Activated CD4-positive, alpha-beta T cell treated with anti-CD3 and anti-CD28 coated beads, Interleukin-2, amount 50 U/mL, for 48 hours (primary cell): Measurements from ENCODE around the gene KCNN2.

Experiments used
- DNase-seq, 2 experiments: peaks; one replicate each; pipeline ENCODE4 v3.0.0-alpha.2; 2020

Gene KCNN2

GRCh38 chr5:114361724-114362196, at the start of gene KCNN2:
Gene KCNN2 (plus strand): TSS chr5:114362070. CDS start chr5:114362140, 70 bp downstream.
- DNase-seq: peak in 1 of 2 experiments; percentile 10

GRCh38 chr5:114312658-114313057, 49.2 kb upstream of the KCNN2 start:
- DNase-seq: no peak

GRCh38 chr5:114314061-114314460, 47.8 kb upstream of the KCNN2 start:
- DNase-seq: no peak

GRCh38 chr5:114316167-114316566, 45.7 kb upstream of the KCNN2 start:
- no peak for DNase-seq

DNA sequence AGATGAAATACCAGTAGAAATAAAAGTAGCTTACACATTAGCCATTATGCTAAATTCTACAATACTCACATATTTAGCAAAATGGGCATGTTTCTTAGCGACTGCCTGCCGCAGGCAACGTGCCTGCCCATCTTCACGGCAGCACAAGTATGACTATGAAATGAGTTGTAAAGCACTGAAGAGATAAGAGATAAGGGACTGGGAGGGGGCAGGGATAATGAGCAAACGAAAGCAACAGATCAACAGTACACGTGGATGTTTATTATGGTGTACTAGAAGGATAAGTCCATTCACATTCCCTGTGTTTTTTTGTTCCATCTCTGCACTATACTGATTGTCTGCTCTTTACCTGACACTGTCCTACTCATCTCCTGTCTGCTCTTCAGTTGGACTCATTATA, 44.1 kb upstream of the KCNN2 start:
- no peak for DNase-seq

DNA sequence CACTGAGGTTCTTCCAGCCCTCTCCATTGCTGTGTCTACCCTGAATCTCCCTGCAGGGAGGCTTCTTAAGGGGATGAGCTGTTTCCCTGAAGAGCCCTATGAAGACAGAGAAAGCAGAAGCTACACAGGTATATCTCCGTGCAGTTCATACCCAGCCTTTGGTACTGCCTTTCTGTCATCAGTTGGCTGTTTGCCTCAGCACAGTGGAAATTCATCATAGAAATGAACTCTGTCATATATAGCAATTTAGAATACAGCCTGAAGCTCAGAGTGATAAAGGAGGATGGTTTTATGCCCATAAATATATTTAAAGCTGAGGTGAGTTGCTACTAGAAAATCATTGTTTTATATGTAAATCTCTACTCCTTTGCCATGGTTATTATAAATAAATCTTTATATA, 42.6 kb upstream of the KCNN2 start:
- no peak for DNase-seq

DNA sequence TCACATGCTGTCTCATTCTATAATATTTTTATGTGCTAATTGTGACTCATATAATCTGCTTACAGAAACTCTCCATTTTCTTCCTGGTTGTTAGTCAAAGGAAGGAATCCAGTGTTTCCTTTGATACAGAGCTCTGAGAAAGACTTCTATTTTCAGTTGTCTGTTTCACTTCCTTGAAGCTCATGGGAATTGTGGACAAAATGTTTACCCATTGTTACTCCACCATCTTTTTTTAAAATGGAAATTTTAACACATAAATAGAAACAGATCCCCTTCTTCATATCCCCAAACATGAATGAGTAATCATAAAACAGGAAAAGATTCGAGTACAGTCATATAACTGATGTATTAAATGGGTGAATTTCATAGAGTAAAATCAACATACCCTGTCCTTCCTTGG, 42.0 kb upstream of the KCNN2 start:
- DNase-seq: no peak

DNA sequence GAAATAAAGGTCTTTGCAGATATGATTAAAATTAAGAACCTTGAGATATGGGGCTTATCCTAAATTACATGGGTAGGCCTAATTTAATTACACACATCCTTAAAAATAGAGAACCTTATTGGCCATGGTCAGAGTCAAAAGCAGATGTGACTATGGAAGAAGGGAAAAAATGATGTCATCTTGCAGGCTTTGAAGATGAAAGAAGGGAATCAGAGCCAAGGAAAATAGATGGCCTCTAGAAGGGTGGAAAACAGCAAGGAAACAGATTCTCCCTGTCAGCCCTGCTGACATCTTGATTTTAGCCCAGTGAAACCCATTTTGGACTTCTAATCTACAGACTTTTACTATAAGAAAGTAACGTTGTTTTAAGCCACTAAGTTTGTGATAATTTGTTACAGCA, 37.6 kb upstream of the KCNN2 start:
- no peak for DNase-seq

- no peak for DNase-seq
Observed at GRCh38 chr5:114325541-114325940, 36.3 kb upstream of the KCNN2 start.

- no peak for DNase-seq
Observed at GRCh38 chr5:114327474-114327873, 34.4 kb upstream of the KCNN2 start.

DNA sequence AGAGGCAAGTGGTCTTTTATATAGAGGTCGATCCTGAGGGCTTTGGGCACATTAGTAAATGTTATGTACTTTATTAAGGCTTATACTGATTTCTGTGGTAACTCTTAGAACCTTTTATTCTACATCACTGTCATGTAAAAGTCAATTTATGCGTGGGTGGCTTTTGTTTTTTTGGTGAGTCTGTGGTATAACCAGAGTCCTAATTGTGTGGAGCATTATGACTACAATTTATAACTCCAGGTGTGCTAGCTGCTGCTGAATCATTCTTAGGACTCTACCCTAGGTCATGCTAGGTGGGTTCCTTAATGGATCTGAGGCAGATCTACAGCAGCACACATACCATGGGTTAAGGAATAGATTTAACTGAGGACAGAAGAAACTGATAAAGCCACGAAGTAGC, 33.9 kb upstream of the KCNN2 start:
- no peak for DNase-seq

DNA sequence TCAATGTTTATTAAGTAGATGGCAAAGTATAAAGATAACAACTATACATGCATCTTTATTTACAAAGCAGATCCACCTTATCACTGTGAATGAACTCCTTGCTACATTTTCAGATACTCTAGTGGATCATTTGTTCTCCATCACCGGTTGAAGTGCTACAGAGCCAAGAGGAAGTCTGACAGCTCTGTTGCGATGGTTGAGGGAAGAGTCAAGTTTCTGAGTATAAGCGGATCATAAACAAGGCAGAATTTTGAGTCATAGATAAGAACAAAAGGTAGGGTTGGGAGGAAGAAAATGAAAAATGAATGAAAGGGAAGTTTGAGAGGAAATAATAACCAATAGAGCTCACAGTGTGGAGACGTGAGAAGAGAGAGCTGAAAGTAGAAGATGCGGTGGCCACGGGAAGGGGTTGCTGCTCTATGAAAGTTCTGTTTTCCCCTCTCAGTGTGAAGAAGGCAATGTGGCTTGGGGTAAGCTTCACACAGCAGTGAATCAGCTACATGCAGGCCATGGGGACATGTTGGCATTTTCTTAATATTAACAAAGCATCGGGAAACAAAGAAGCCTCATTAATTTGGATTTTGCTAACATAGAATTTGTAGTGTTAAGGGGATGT, 30.8 kb upstream of the KCNN2 start:
- DNase-seq: no peak

- no peak for DNase-seq
Observed at GRCh38 chr5:114332493-114332892, 29.4 kb upstream of the KCNN2 start.

GRCh38 chr5:114332925-114333324, 28.9 kb upstream of the KCNN2 start:
- DNase-seq: no peak

- no peak for DNase-seq
Observed at GRCh38 chr5:114335391-114335790, 26.5 kb upstream of the KCNN2 start.

DNA sequence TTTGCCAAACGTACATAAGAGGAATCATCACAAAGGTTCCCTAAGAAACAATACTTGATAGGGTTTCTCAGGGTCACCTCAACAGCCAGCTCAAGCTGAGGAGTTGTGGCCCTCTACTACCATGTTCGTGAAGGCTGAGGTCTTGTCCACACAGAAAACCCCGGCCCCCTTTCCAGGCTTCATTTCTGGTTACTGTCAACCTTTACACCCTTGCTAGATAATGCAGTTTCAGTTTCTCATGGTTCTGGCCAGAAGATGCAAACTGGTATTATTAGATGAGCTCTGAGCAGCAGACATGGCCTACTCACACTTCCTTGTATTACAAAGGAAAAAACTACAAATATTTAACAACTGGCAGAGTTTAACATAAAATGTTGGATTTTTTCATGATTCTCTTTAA, 22.8 kb upstream of the KCNN2 start:
- DNase-seq: no peak

GRCh38 chr5:114346181-114346580, 15.7 kb upstream of the KCNN2 start:
- DNase-seq: no peak

DNA sequence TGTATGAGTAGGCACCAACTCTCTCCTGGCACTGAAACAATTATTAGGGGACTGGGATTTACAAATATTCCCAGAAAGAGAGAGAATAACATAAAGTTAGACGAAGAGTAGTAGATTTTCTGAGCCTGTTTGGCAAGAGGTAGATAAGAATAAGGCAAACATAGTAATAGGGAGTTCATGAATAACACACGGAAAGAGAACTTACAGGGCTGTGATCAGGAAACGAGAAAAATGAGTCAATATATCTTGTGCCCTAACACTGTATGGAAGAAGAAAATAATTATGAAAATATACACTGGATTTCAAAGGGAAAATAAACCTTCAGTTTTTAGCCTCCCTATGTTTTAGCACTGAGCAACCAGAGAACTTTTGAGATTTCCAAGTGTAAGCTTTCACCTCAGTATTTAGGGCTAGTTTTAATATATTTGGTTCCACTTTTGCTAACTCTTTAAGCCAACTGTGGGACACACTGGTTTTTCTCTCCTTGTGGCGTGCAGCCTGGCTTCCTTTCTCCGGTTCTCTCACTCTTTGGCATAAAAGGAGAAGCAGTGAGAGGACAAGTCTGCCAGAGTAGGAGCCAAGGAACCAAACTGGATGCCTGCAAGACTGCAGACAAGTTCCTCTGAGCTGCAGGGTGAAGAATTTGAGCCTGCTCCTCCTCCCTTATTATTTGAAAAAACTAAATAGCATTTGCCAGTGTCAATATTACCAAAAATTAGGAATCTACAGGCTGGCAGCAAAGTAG, 6.6 kb upstream of the KCNN2 start:
- DNase-seq: no peak

DNA sequence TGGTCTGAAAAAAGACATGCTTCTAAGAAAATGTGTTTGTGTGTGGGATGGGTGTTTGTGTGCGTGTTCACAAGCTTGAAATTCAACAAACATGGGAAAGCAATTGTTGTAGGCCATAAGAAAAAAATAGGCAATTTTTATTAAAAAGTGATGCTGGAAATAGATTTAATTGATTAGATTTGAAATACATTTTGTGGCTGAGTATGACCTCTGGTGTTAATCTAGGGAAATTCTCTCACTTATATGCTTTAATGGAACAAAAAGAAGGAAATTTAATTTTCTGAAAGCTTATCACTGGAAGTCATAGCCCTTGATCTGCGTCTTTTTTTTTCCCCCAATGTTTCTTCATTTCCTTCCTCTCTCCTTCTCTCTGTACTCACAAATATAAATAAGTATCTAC, 3.5 kb upstream of the KCNN2 start:
- DNase-seq: no peak

GRCh38 chr5:114360357-114360756, 1.5 kb upstream of the KCNN2 start:
- no peak for DNase-seq

DNA sequence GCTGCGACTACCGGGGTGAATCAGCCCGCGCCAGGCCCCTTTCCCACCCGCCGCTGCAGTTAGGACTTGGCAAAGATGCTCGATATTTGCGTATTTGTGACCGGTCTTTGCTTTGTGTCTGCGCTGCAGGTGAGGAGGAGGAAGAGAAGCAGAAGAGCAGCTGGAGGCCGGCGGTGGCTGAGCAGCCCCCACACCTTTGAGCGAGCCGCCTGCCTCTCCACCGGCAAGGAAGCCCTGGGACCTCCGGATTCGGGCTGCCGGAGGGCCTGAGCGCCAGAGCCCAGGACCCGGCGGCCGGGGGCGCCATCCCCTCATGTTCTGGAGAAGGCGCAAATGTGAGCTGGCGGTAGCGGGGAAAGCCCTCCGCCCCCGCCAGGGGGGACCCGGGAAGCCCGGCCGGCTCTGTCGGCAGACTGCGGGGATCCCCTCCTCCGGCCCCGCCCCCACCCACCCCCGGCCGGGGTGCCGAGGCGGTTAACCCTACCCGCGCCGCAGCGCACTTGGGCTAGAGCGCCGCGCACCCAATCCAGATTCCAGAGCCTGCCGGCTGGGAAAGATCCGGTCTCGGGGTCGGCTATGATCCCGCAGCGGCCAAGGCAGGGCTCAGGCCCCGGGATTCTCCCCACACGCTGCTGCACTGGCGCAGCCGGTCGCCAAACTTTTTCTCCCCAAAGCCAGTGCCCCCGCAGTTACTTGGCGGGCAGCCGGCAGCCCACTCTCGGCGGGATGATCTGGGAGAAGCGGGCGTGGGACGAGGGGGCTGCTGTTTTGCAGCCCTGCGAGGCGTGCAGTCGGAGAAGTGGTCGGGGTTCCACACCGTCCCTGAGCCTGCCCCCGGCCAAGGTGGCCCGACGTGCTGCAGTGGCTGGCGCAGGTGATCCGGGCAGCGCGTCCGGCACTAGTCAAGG, 800 bp upstream of the KCNN2 start:
- DNase-seq: peak in 1 of 2 experiments; percentile 4

GRCh38 chr5:114362197-114362976, 517 bp downstream of the KCNN2 start:
- peak in 1 of 2 experiments; percentile 3 for DNase-seq
